Liver (tissue), 3 donors: ENCODE measurements around the gene TTC28.

Source experiments
- EGR1 ChIP-seq, 2 donors: IDR thresholded peaks; 2 replicates each; pipeline ENCODE4 v1.6.1; 2016 to 2018; ENCODE audit warnings: antibody characterized with exemption in 2 of 2, low read depth in 2 of 2
- GABPA ChIP-seq, 2 donors: IDR thresholded peaks in 1 of 2; conservative IDR thresholded peaks in 1 of 2; 2 replicates each; pipeline ENCODE4 v1.6.1; 2016; ENCODE audit warnings: antibody characterized with exemption in 2 of 2, mild to moderate bottlenecking in 1 of 2, moderate library complexity in 1 of 2
- JUND ChIP-seq, 2 donors: IDR thresholded peaks; 2 replicates each; pipeline ENCODE4 v1.6.1; 2016; ENCODE audit warnings: antibody characterized with exemption in 2 of 2
- MAX ChIP-seq: IDR thresholded peaks from 2 replicates; pipeline ENCODE4 v1.6.1; 2016; ENCODE audit warnings: antibody characterized with exemption
- RXRA ChIP-seq, 2 donors: IDR thresholded peaks; 2 replicates each; pipeline ENCODE4 v1.6.1; 2017 to 2018; ENCODE audit warnings: antibody characterized with exemption in 2 of 2, mild to moderate bottlenecking in 1 of 2
- SP1 ChIP-seq: IDR thresholded peaks from 2 replicates; pipeline ENCODE4 v1.6.1; 2018; ENCODE audit warnings: antibody characterized with exemption, mild to moderate bottlenecking
- TAF1 ChIP-seq: conservative IDR thresholded peaks from 2 replicates; pipeline ENCODE4 v1.6.1; 2016; ENCODE audit warnings: antibody characterized with exemption, mild to moderate bottlenecking
- TF ChIP-seq, protein P1 (sequence below): fragments of 150-350 bp; IDR thresholded peaks from 2 replicates; pipeline ENCODE4 v1.5.1; 2017; ENCODE audit warnings: improper control_type of control experiment, low read depth, low read length; ENCODE audit not compliant: missing input control
- TF ChIP-seq, protein P2 (sequence below): IDR thresholded peaks from 2 replicates; pipeline ENCODE4 v1.6.1; 2016; ENCODE audit warnings: antibody characterized with exemption, mild to moderate bottlenecking
- TF ChIP-seq, protein P3 (sequence below): IDR thresholded peaks from 2 replicates; pipeline ENCODE4 v1.6.1; 2016; ENCODE audit warnings: antibody characterized with exemption
- donor health status: healthy.
- donor health status: healthy.

GRCh38 chr22:28222571-28222970, 457.1 kb downstream of the TTC28 start:
- TF ChIP-seq JUND (IDR thresholded peaks at IDR 0.05) (no peak), TAF1 (no peak), SP1 (no peak), GABPA (IDR thresholded peaks at IDR 0.05 in 1 of 2, conservative IDR thresholded peaks at IDR 0.05 in 1 of 2) (no peak), MAX (no peak), EGR1 (IDR thresholded peaks at IDR 0.05; ENCODE audit: low read depth in 2 of 2) (no peak), RXRA (IDR thresholded peaks at IDR 0.05) (no peak)
- TF ChIP-seq, protein P1, sequence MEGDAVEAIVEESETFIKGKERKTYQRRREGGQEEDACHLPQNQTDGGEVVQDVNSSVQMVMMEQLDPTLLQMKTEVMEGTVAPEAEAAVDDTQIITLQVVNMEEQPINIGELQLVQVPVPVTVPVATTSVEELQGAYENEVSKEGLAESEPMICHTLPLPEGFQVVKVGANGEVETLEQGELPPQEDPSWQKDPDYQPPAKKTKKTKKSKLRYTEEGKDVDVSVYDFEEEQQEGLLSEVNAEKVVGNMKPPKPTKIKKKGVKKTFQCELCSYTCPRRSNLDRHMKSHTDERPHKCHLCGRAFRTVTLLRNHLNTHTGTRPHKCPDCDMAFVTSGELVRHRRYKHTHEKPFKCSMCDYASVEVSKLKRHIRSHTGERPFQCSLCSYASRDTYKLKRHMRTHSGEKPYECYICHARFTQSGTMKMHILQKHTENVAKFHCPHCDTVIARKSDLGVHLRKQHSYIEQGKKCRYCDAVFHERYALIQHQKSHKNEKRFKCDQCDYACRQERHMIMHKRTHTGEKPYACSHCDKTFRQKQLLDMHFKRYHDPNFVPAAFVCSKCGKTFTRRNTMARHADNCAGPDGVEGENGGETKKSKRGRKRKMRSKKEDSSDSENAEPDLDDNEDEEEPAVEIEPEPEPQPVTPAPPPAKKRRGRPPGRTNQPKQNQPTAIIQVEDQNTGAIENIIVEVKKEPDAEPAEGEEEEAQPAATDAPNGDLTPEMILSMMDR = no peak
- TF ChIP-seq, protein P2, sequence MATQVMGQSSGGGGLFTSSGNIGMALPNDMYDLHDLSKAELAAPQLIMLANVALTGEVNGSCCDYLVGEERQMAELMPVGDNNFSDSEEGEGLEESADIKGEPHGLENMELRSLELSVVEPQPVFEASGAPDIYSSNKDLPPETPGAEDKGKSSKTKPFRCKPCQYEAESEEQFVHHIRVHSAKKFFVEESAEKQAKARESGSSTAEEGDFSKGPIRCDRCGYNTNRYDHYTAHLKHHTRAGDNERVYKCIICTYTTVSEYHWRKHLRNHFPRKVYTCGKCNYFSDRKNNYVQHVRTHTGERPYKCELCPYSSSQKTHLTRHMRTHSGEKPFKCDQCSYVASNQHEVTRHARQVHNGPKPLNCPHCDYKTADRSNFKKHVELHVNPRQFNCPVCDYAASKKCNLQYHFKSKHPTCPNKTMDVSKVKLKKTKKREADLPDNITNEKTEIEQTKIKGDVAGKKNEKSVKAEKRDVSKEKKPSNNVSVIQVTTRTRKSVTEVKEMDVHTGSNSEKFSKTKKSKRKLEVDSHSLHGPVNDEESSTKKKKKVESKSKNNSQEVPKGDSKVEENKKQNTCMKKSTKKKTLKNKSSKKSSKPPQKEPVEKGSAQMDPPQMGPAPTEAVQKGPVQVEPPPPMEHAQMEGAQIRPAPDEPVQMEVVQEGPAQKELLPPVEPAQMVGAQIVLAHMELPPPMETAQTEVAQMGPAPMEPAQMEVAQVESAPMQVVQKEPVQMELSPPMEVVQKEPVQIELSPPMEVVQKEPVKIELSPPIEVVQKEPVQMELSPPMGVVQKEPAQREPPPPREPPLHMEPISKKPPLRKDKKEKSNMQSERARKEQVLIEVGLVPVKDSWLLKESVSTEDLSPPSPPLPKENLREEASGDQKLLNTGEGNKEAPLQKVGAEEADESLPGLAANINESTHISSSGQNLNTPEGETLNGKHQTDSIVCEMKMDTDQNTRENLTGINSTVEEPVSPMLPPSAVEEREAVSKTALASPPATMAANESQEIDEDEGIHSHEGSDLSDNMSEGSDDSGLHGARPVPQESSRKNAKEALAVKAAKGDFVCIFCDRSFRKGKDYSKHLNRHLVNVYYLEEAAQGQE = no peak
- TF ChIP-seq, protein P3, sequence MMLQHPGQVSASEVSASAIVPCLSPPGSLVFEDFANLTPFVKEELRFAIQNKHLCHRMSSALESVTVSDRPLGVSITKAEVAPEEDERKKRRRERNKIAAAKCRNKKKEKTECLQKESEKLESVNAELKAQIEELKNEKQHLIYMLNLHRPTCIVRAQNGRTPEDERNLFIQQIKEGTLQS = no peak
